Spinal cord (tissue), 10 donors: ENCODE results near the gene CA14. TPM values are rescaled to one million over a fixed set of nuclear protein-coding genes. Genes with fewer than 3 reads are reported as not detected.

Experiments used
- DNase-seq, 6 donors: peaks; one replicate each; pipeline versions ENCODE4 v3.0.0 to v3.0.0-alpha.2; 2013 to 2015; ENCODE audit warnings: low spot score in 6 of 6, low read depth in 4 of 6
- H3K27ac ChIP-seq: one replicate; pipeline ENCODE4 v1.5.1; 2013; ENCODE audit warnings: low read depth, low read length, control low read depth
- H3K27me3 ChIP-seq: one replicate; pipeline ENCODE4 v1.6.1; 2013; ENCODE audit warnings: low read length; ENCODE audit not compliant: control insufficient read depth, insufficient read depth
- H3K36me3 ChIP-seq: one replicate; pipeline ENCODE4 v1.6.1; 2013; ENCODE audit warnings: low read length; ENCODE audit not compliant: control insufficient read depth, insufficient read depth
- H3K4me1 ChIP-seq: one replicate; pipeline ENCODE4 v1.6.1; 2013; ENCODE audit warnings: low read length; ENCODE audit not compliant: control insufficient read depth, insufficient read depth
- H3K4me3 ChIP-seq: one replicate; pipeline ENCODE4 v1.5.1; 2013; ENCODE audit warnings: low read depth, low read length, control low read depth
- H3K9me3 ChIP-seq: one replicate; pipeline ENCODE4 v1.6.1; 2013; ENCODE audit warnings: low read length; ENCODE audit not compliant: control insufficient read depth, insufficient read depth
- WGBS: methylation state at CpG from one replicate; pipeline ENCODE4 v1.1.5; 2013; ENCODE audit warnings: missing lambda C conversion rate; ENCODE audit not compliant: insufficient coverage; 5-methylcytosine and 5-hydroxymethylcytosine counted together
- polyA plus RNA-seq, 2 donors: library from polyadenylated mRNA; unstranded; fragments of 120-200 nt; gene quantifications; one replicate each; pipeline ENCODE4 v1.2.1, GENCODE V29; 2013; ENCODE audit not compliant: insufficient read length in 2 of 2
- total RNA-seq, 2 donors: library from RNA; depleted of rRNA in 1 of 2; stranded (reverse); fragments of 120-200 nt in 1 of 2; fragments of >200 nt in 1 of 2; gene quantifications; one replicate each; pipeline versions ENCODE4 v1.2.3 to v1.2.4, GENCODE V29; 2013 to 2014
- donor health status: healthy.

Gene CA14
- total and polyA plus RNA-seq, 4 donors: 11.1 to 55.1 (median 37.6) TPM

- no peak for DNase-seq
- peak overlapping the region; percentile 88 for H3K27ac ChIP-seq
- H3K4me1 ChIP-seq: peaks cover 19% of the 10 kb centered on the region
- 95% methylated on average over 3 of the region's 7 CpGs for WGBS
- H3K9me3 ChIP-seq: no peaks in the 10 kb centered on the region
- H3K36me3 ChIP-seq: peaks cover 15% of the 10 kb centered on the region
- H3K27me3 ChIP-seq: no peaks in the 10 kb centered on the region
- H3K4me3 ChIP-seq: no peak overlapping the region
Observed at GRCh38 chr1:150271291-150271959, 13.9 kb downstream of the CA14 start.

- Histone ChIP-seq H3K36me3 (no peaks in the 10 kb centered on the region), H3K27ac (peak overlapping the region; percentile 88), H3K9me3 (no peaks in the 10 kb centered on the region), H3K4me1 (peaks cover 5% of the 10 kb centered on the region), H3K4me3 (peak overlapping the region; percentile 39), H3K27me3 (no peaks in the 10 kb centered on the region)
- no CpG with 5 or more reads among the region's 1 CpG for WGBS
- no peak for DNase-seq
Observed at GRCh38 chr1:150273311-150273710, 15.7 kb downstream of the CA14 start.

- no peak for DNase-seq
- H3K9me3 ChIP-seq: no peaks in the 10 kb centered on the region
- WGBS: 55% methylated on average over 5 of the region's 6 CpGs
- peaks cover 2% of the 10 kb centered on the region for H3K36me3 ChIP-seq
- no peak overlapping the region for H3K4me3 ChIP-seq
- H3K27me3 ChIP-seq: no peaks in the 10 kb centered on the region
- no peak overlapping the region for H3K27ac ChIP-seq
- H3K4me1 ChIP-seq: peaks cover 20% of the 10 kb centered on the region
Observed at GRCh38 chr1:150280138-150280707, 22.6 kb downstream of the CA14 start.

- H3K4me3 ChIP-seq: peak overlapping the region; percentile 84
- WGBS: 0% methylated on average over 15 of the region's 15 CpGs
- H3K27ac ChIP-seq: peak overlapping the region; percentile 83
- H3K4me1 ChIP-seq: peaks cover 20% of the 10 kb centered on the region
- H3K9me3 ChIP-seq: no peaks in the 10 kb centered on the region
- DNase-seq: peak in 3 of 6 donors; percentile 38 to 89 (median 86)
- H3K36me3 ChIP-seq: peaks cover 6% of the 10 kb centered on the region
- H3K27me3 ChIP-seq: no peaks in the 10 kb centered on the region
Observed at GRCh38 chr1:150281221-150281757, 23.7 kb downstream of the CA14 start.

- peak; percentile 90 to 99 (median 95) for DNase-seq
- Histone ChIP-seq H3K36me3 (peaks cover 11% of the 10 kb centered on the region), H3K4me3 (peak within 1 kb of the TSS; percentile 84), H3K27me3 (no peaks in the 10 kb centered on the region), H3K9me3 (no peaks in the 10 kb centered on the region), H3K4me1 (peaks cover 20% of the 10 kb centered on the region), H3K27ac (peak within 1 kb of the TSS; percentile 83)
- under 1% methylated on average over 32 of the region's 46 CpGs for WGBS
Observed at GRCh38 chr1:150281758-150282557, 24.4 kb downstream of the CA14 start, which contains the start of gene CIART. Gene CIART (plus strand): TSS chr1:150282554. CDS start chr1:150283268, 714 bp downstream.

GRCh38 chr1:150282558-150282958 lies 25.0 kb downstream of the CA14 start:
- H3K27ac ChIP-seq: peak overlapping the region; percentile 73
- no peaks in the 10 kb centered on the region for H3K27me3 ChIP-seq
- H3K4me3 ChIP-seq: peak overlapping the region; percentile 84
- WGBS: under 1% methylated on average over 21 of the region's 21 CpGs
- peaks cover 15% of the 10 kb centered on the region for H3K36me3 ChIP-seq
- DNase-seq: peak in 1 of 6 donors; percentile 49
- no peaks in the 10 kb centered on the region for H3K9me3 ChIP-seq
- H3K4me1 ChIP-seq: peaks cover 20% of the 10 kb centered on the region

- 88% methylated on average over 4 of the region's 12 CpGs for whole genome bisulfite sequencing
- Histone ChIP-seq H3K27ac (no peak overlapping the region), H3K27me3 (no peaks in the 10 kb centered on the region), H3K4me3 (peak overlapping the region; percentile 84), H3K9me3 (no peaks in the 10 kb centered on the region), H3K4me1 (peaks cover 20% of the 10 kb centered on the region), H3K36me3 (peaks cover 15% of the 10 kb centered on the region)
- DNase-seq: no peak
Observed at GRCh38 chr1:150283260-150283659, 25.7 kb downstream of the CA14 start.

GRCh38 chr1:150288382-150288781 lies 30.8 kb downstream of the CA14 start:
- Histone ChIP-seq H3K4me1 (peaks cover 1% of the 10 kb centered on the region), H3K4me3 (no peak overlapping the region), H3K27ac (no peak overlapping the region), H3K36me3 (peaks cover 13% of the 10 kb centered on the region), H3K27me3 (no peaks in the 10 kb centered on the region), H3K9me3 (no peaks in the 10 kb centered on the region)
- WGBS: 89% methylated on average over 1 of the region's 1 CpG
- DNase-seq: no peak

- WGBS: 87% methylated on average over 4 of the region's 4 CpGs
- DNase-seq: no peak
- H3K27me3 ChIP-seq: no peaks in the 10 kb centered on the region
- H3K27ac ChIP-seq: no peak overlapping the region
- no peaks in the 10 kb centered on the region for H3K9me3 ChIP-seq
- no peak overlapping the region for H3K4me3 ChIP-seq
- peaks cover 13% of the 10 kb centered on the region for H3K36me3 ChIP-seq
- no peaks in the 10 kb centered on the region for H3K4me1 ChIP-seq
Observed at GRCh38 chr1:150288822-150289221, 31.2 kb downstream of the CA14 start.
